ENCODE results near the gene AOAH.

DNA sequence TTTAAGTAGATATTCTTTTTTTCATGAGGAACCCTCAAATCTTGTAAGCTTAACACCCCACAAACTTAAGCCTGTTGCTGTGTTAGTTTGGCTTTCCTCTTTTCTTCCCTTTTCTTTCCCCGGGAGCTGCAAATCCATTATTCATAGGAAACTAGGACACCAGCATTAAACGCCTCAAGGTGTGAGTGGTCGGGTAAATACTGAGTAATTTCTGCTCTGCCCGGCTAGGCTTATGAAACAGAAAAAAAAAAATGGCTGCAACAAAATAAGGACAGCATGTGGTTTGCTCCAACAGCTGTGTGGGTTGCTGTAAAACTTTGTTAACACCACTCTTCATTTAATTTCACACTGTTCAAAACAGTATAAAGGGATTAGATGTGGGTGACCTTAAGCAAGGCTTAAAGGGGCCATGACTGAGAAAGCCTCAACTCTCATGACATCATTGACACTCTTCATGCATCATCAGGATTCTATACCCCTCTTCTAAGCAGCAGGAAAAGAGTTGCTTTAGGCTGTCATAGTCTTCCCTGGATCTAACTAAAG, 104.1 kb downstream of the AOAH start:
- TF ChIP-seq, protein P1, sequence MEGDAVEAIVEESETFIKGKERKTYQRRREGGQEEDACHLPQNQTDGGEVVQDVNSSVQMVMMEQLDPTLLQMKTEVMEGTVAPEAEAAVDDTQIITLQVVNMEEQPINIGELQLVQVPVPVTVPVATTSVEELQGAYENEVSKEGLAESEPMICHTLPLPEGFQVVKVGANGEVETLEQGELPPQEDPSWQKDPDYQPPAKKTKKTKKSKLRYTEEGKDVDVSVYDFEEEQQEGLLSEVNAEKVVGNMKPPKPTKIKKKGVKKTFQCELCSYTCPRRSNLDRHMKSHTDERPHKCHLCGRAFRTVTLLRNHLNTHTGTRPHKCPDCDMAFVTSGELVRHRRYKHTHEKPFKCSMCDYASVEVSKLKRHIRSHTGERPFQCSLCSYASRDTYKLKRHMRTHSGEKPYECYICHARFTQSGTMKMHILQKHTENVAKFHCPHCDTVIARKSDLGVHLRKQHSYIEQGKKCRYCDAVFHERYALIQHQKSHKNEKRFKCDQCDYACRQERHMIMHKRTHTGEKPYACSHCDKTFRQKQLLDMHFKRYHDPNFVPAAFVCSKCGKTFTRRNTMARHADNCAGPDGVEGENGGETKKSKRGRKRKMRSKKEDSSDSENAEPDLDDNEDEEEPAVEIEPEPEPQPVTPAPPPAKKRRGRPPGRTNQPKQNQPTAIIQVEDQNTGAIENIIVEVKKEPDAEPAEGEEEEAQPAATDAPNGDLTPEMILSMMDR (conservative IDR thresholded peaks at IDR 0.05; ENCODE audit: low read depth, low read length) = no peak
- no peak for TF ChIP-seq EZH2 (IDR thresholded peaks at IDR 0.05; ENCODE audit: borderline replicate concordance, low read depth, low read length, poor library complexity, severe bottlenecking)
